SH-SY5Y (cell line): ENCODE data around the gene KCNK1.

ENCODE experiments used
- GATA2 ChIP-seq: IDR thresholded peaks from 2 replicates; pipeline ENCODE4 v1.6.1; 2011; ENCODE audit warnings: mild to moderate bottlenecking, low read depth, low read length
- GATA3 ChIP-seq: IDR thresholded peaks from 2 replicates; pipeline ENCODE4 v1.6.1; 2011; ENCODE audit warnings: low read depth, mild to moderate bottlenecking, low read length, moderate library complexity

The KCNK1 gene

DNA sequence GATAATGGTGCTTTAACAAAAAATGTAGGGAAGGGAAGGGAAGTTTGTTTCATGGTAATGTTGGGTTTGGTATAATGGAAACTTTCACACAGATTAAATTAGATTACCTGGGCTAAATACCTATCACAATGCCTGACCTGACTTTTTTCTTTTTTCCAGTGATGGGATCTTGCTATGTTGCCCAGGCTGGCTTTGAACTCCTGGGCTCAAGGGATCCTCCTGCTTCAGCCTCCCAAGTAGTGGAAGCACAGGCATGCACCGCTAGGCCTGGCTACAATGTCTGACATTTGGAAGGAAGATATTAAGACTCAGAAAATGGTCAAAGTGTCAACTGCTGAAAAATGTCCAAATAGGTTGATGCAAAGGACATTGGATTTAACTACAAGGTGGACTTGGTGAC, 67.4 kb downstream of the KCNK1 start:
- TF ChIP-seq GATA2 = no peak
- TF ChIP-seq GATA3 = no peak

DNA sequence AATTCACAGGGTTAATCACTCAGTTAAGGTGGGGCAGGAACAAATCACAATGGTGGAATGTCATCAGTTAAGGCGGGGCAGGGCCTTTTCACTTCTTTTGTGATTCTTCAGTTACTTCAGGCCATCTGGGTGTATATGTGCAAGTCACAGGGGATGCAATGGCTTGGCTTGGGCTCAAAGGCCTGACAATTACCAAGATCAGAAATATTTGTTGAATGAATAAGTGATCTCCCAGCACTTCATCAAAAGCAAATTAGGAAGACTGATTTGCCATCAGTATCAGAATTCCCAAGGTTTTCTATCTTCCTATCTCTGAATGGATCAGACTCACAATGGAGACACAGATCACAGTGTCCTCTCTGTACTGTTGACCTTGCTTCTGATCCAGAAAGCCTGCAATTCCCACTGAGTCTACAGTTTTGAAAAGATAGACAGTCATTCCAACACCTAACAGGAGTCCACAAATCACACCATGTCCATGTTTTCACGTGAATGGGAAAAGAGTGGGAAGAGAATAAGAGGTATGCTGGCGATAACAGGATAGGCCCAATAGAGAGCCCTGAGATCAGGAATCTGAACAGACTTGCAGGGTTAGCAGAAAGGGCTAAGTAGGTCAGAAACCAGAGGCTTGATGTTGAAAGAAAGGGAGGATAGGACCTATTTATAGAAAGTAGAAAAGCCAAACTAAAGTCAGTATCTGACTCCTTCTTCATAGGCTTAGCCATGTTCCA, 75.3 kb downstream of the KCNK1 start:
- no peak for TF ChIP-seq GATA2
- no peak for TF ChIP-seq GATA3

DNA sequence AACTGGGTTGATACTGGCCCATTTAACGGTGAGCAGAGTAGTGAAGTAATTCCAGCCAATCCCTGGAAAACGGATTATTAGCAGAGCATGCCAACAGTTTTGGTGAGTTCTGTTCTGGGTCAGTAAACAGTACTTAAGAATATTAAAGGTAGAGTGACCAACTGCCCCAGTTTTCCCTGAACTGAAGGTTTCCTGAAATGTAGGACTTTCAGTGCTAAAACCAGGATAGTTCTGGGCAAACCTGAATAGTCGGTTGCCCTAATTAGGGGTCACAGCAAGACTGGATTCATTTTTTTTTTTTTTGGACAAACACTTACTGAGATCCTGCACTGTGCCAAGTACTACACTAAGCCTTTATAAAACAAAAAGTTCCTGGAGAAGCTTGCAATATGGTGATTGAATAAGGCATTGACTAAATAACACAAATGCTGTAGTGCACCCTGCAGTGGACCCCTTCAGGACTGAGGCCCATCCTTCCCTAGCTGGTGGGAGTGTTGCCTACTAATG, 75.9 kb downstream of the KCNK1 start:
- no peak for TF ChIP-seq GATA3
- TF ChIP-seq GATA2 = no peak

GRCh38 chr1:233695901-233696300, 82.0 kb downstream of the KCNK1 start:
- no peak for TF ChIP-seq GATA3
- TF ChIP-seq GATA2 = no peak

DNA sequence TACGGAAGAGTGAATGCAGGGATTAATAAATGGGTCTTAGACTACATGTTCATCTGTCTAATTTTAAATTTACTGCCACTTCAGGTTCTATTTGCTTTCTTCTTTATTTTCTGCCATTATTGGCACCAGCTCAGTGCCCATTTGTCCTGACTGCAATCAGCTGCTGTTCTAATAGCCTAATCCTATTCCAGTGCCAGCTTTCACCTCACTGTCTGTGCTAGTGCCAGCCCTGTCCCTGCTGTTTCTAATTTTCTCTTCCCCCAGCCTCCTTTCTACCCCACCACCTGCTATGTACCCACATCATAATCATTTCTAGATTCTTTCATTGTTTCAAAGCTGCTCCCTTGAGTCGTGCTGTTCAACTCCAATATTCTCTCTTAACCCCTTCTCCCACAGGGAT, 86.4 kb downstream of the KCNK1 start:
- TF ChIP-seq GATA3 = no peak
- TF ChIP-seq GATA2 = no peak

DNA sequence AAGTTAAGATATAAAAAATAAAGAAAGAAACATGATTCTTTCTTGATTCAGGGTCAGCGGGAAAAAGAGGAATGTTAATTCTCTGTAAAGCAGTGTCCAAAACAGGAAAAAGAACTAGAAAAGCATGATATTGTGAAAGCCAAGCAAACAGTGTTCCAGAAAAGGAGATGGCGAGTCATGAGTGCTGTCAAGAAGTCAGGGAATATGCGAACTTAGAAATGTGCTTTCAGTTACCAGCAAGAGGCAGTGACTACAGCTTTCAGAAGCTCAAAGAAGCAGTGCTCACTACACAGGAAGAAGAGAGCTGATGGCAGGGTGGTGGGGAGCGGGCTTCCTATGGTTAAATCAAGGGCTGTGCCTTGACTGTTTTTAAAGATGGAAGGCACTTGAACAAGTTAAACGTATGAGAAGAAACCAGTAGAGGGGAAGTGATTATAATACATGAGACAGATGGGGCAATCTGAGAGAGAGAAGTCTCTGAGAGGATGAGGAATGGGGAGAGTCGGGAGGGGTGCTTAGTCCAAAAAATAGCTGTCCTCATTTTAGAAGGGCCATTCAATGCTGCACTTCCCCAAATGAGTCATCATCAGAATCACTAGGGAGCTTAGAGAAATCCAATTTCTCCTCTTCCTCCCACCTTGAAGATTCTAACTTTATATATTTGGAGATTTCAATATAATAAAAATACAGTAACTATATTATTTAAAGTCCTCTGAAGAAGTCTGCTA, 90.4 kb downstream of the KCNK1 start:
- TF ChIP-seq GATA2 (no peak), GATA3 (no peak)

- TF ChIP-seq GATA2 (peak; percentile 80), GATA3 (peak; percentile 70)
Measured at GRCh38 chr1:233704898-233705723, 91.2 kb downstream of the KCNK1 start.

DNA sequence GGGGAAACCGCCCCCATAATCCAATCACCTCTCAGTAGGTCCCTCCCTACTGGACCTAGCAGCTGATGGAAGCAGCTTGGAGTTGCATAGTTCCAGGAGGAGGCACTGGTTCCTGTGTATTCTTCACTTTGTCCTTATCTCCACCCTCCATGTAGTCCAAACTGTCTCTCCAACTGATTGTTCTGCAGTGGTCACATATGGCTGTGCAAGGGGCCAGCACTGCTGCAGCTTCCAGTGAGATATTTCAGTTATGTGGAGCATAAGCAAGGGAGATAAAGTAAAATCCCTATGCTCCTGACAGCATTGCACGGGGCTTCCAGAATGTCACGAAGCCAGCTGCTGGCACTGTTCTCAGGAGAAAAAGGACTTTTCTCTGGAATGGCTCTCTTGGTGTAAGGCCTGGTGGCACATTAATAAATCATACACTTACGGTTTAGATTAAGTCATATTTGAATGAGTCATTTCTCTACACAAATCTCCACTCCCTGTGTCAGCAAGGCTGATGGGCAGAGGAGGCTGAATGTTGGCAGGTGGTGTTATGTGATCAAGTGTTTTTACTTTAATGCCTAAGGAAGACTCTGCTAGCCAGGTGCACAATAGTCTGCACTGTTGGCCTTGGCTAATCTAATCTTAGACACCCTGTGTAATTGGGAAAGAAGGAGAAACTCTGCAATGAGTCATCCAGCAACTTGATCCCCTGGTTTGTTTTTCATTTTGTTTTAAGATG, 93.4 kb downstream of the KCNK1 start:
- TF ChIP-seq GATA3 (no peak), GATA2 (no peak)

DNA sequence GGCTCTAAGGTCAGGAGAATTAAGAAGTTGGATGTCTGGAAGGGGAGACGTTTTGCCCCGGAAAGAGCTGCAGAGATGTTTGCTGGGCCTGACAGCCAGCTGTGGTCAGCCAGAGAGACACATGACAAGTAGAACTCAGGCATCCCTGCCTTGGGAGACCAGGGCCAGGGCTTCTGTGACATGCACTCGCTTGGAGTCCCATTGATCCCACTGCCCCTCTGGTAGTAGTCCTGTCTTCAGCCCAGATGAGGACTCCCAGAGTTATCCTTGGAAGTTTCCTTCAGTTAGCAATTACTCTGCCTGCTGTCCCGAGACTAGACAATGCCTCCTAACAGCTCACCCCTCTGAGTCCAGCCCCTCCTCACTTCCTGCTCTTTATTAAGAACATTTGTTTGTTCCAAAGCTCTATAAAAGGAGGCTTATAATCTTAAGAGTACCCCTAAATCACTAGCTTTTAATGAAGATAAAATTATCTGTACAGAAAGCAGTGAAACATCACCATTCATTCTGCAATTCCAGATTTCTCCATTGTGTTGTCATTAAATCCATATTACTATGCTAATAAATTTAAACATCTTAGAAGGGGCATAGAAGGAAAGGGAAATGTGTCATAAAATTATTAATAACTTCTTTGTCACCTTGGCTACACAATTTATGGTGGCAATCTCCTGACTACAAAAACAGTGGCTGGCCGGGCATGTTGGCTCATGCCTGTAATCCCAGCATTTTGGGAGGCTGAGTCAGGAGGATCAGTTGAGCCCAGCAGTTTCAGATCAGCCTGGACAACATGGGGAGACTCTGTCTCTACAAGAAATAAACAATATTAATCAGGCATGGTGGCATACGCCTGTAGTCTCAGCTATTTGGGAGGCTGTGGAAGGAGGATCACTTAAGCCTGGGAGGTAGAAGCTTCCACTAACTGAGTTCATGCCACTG, 94.2 kb downstream of the KCNK1 start:
- TF ChIP-seq GATA3 (no peak), GATA2 (no peak)

DNA sequence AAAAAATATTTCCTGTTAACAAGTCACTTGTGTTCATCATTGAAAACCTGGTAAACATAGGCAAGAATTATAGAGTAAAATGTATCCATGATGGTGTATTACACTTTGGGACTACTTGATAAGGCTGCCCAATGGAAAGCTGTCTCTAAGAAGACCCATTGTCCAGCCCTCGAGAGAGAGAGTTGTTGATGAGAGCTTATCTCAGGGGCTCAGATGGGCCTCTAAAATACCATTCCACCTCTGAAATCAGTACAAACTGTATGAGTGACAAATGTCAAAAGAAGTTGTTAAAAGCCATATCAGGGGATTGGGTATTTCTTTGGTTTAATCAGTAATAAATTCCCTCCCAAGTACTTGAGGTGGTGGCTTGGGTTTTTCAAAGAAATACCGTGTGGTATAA, 96.1 kb downstream of the KCNK1 start:
- no peak for TF ChIP-seq GATA3
- no peak for TF ChIP-seq GATA2

DNA sequence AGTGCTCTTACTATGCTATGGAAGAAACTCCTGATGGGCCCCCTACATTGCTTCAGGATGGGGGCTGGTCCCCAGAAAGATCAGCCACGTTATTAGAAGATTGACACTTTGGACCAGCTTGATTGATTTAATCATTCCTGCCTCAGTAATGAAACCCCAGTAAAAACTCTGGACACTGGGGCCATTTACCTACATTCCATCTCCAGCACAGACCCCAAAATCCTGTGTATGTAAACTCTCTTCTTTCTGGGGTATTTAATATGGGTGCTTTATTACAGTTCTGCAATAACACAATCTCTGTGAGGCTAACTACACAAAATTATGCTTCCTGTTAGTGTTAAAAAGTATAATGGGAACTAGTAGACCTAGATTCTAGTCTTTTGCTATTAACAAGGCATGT, 96.6 kb downstream of the KCNK1 start:
- TF ChIP-seq GATA2 (no peak), GATA3 (no peak)

GRCh38 chr1:233714631-233715217, 100.8 kb downstream of the KCNK1 start:
- no peak for TF ChIP-seq GATA2
- TF ChIP-seq GATA3 = no peak
